GM18526 (cell line): ENCODE data around the gene HAPLN2.

Experiments used
- POLR2A ChIP-seq: IDR thresholded peaks from 3 replicates; pipeline ENCODE4 v1.6.1; 2011; ENCODE audit not compliant: insufficient read length; ENCODE audit errors: extremely low read depth

HAPLN2 gene

DNA sequence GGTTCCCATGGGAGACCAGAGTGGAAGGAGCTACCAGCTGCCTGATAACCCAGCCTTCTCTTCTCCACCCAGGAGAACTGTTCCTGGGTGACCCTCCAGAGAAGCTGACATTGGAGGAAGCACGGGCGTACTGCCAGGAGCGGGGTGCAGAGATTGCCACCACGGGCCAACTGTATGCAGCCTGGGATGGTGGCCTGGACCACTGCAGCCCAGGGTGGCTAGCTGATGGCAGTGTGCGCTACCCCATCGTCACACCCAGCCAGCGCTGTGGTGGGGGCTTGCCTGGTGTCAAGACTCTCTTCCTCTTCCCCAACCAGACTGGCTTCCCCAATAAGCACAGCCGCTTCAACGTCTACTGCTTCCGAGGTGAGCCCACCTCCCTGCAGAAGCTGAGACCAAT, 29.3 kb downstream of the HAPLN2 start:
- TF ChIP-seq POLR2A, result no peak

DNA sequence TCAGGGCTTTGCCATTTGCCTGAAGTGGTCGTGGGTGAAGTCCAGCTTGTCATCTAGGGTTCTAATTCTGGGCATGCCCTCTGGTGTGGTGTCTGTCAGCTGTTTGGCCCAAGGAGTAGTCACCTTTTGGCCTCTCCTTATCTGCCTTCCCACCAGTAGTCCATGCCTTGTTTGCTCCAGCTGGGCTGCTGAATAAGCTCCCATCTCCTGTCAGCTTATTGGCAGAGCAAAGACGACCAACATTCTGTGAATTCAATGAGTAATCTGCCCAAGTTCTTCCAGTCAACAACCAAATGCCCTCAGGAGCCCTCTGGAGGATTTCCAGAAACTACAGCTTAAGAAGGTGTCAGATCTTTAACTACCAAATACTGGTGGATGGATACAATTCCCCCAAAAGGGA, 29.7 kb downstream of the HAPLN2 start:
- TF ChIP-seq POLR2A, result no peak

DNA sequence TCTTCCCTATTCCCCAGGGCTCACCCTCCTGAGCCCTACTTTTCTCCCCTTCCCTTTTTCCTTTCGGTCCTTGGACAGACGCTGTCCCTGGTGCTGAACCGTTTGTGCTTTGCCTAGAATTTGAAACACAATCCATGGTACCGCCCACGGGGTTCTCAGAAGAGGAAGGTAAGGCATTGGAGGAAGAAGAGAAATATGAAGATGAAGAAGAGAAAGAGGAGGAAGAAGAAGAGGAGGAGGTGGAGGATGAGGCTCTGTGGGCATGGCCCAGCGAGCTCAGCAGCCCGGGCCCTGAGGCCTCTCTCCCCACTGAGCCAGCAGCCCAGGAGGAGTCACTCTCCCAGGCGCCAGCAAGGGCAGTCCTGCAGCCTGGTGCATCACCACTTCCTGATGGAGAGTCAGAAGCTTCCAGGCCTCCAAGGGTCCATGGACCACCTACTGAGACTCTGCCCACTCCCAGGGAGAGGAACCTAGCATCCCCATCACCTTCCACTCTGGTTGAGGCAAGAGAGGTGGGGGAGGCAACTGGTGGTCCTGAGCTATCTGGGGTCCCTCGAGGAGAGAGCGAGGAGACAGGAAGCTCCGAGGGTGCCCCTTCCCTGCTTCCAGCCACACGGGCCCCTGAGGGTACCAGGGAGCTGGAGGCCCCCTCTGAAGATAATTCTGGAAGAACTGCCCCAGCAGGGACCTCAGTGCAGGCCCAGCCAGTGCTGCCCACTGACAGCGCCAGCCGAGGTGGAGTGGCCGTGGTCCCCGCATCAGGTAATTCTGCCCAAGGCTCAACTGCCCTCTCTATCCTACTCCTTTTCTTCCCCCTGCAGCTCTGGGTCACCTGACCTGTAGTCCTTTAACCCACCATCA, 33.1 kb downstream of the HAPLN2 start:
- TF ChIP-seq POLR2A, result no peak

DNA sequence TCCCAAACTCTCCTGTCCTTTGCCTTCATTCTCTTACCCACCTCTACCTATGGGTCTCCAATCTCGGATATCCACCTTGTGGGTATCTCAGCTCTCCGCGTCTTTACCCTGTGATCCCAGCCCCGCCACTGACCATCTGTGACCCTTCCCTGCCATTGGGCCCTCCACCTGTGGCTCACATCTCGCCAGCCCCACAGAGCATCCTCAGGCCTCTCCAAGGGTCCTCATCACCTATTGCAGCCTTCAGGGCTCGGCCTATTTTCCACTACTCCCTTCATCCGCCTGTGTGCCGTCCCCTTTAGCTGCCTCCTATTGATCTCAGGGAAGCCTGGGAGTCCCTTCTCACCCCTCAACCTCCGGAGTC, 33.8 kb downstream of the HAPLN2 start:
- TF ChIP-seq POLR2A, result no peak

DNA sequence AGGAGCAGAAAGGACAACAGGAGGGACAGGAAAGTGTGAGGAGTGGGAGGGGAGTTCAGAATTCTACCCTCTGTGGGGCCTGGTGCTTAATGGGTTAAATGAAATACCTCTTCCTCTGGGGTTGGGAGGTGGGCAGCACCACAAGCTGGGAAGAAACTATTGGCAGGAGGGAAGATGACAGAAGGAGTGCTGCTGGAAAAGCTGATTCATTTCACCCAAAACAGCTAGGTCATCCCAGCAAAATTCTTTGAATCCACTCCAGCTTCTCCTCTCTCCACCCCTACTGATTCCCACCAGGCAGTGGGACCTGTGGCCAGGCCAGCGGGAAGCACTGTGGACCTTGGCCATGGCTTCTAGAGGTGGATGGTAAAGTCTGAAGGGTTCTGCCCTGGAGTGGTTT, 35.5 kb downstream of the HAPLN2 start:
- TF ChIP-seq POLR2A, result no peak

DNA sequence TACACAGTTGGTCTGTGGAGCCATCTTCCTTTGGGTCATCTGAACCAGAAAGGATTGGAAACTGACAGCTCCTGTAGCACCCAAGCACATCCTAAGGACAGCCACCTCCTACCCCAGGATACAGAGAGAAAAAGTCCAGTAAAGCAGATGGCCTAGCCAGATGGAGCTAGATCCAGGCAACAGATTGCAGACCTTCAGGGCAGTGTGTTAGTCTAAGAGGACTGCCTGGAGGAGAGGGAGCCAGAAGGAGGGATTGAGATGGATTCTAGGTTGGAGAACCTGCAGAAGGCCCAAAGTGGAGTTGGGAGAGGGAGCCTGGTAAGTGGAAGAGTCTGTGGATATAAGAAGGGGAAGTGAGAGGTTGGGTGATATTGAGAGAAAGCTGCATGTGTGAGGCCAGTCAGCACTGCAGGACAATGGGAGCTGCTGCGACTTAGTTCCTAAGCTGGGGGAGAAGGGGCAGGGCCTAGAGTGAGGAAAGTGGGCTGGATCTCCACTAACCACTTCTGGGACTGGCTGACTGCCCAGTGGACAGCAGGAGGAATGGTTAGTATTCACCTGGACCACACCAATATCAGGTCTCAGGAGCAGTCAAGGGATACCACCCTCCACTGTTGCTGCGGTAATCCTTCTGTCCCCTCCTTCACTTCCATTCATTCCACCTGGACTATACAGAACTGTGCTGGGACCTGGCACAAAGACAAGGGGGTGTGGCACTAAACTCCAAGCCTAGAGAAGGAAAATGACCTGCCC, 36.1 kb downstream of the HAPLN2 start:
- no peak for TF ChIP-seq POLR2A

DNA sequence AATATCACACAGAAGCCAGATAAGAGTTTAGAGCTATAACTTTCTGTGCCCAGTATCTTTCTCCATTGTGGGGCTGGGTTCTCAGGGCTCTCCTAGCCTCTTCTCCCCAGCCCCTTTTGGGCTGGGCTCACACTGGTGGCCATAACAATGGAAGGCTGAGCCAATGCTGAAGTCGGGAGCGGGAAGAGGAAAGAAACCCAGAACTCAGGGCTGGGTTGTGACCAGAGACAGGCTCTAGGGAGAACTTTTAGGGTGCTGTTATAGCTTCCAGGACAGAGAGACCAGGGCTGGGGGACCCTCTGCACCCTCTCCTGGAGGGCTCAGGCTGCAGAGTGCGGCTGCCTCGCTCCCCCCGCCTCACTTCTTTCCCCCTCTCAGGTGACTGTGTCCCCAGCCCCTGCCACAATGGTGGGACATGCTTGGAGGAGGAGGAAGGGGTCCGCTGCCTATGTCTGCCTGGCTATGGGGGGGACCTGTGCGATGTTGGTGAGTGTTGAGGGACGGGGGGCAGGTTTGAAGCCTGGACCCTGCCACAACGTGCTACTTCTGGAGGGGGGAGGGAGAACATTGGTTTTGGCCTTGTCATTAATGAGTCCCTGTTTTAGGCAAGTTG, 36.8 kb downstream of the HAPLN2 start:
- no peak for TF ChIP-seq POLR2A

DNA sequence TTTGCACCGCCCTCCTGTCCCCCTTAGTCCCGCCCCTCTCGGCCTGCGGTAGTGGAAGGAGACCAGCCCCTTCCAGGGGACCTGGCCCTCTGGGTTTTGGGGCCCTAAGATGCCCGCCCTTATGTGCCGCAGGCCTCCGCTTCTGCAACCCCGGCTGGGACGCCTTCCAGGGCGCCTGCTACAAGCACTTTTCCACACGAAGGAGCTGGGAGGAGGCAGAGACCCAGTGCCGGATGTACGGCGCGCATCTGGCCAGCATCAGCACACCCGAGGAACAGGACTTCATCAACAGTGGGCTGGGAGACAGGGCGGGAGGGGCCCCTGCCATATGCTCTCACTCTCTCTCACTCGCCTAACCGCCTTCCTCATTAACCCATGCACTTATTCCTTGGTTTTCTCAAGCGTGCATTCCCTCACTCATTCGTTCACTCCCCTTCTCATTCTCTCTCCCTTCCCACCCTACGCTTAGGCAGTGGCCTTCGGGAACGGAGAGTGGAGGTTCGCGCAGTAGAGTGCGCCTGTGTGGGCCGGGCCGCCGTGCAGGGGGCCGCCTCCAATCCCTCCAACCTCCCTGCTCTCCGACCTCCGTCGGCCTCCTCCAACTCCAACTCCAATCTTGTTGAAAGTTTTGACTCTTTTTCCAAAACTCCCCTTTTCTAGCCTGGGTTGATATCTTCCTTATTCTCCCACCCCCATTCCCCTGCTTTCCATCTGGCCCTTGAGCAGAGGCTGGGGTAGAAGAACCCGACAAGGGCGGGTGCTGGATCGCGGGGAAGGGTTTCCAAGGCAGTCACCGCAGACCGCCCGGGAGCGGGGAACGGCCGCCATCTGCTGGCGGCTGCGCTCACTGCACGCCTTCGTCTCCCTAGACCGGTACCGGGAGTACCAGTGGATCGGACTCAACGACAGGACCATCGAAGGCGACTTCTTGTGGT, 37.9 kb downstream of the HAPLN2 start:
- no peak for TF ChIP-seq POLR2A

DNA sequence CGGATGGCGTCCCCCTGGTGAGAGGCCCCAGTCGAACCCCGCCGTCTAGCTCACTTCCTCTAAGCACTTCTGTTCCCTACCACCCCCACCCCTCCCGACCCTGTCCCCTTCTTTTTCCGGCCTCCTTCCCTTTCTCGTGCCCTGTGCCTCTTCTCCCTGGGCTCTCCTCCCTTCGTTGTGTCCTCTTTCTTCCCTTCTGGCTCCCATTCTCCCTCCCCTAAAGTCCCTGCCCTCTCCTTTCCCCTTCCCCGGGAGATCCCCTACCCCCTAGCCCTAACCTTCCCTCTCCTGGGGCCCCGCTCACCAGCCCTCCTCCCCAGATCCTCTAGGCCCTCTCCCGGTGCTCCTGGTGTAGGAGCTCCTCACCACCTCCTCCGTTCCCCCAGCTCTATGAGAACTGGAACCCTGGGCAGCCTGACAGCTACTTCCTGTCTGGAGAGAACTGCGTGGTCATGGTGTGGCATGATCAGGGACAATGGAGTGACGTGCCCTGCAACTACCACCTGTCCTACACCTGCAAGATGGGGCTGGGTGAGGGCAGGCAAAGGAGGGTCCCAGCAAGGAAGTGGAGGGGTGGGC, 38.6 kb downstream of the HAPLN2 start:
- no peak for TF ChIP-seq POLR2A

DNA sequence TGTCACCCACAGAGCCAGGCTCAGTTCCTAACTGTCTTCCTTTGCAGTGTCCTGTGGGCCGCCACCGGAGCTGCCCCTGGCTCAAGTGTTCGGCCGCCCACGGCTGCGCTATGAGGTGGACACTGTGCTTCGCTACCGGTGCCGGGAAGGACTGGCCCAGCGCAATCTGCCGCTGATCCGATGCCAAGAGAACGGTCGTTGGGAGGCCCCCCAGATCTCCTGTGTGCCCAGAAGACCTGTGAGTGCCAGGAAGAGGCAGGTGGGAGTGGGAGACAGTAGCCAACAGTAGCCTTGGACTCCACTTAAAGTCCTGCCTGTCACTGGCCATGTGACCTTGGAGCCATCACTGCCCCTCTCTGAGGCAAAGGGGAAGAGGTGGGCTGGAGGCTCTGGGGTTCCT, 39.3 kb downstream of the HAPLN2 start:
- no peak for TF ChIP-seq POLR2A

DNA sequence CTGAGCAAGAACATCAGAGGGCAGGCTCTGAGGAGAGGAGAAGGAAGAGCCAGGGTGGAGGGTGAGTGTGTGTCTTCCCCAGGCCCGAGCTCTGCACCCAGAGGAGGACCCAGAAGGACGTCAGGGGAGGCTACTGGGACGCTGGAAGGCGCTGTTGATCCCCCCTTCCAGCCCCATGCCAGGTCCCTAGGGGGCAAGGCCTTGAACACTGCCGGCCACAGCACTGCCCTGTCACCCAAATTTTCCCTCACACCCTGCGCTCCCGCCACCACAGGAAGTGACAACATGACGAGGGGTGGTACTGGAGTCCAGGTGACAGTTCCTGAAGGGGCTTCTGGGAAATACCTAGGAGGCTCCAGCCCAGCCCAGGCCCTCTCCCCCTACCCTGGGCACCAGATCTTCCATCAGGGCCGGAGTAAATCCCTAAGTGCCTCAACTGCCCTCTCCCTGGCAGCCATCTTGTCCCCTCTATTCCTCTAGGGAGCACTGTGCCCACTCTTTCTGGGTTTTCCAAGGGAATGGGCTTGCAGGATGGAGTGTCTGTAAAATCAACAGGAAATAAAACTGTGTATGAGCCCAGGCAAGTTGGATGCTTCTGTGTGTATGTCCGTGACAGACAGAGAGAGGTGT, 39.8 kb downstream of the HAPLN2 start:
- TF ChIP-seq POLR2A, result no peak

DNA sequence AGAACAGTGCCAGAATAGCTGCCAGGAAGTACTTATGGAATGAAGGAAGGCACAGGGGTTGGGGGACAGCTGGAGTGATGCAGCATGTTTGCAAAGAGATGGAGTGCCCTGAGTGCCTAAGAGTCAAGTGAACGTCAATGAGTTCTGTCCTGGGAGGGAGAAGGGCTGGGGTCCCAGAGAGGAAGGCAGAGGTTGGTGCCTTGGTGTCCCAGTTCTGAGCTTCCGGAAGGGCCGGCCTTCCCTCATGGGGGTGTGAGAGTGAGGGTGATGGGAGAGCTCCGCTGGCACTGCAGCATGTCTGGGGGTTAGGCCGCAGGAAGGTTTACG, 40.4 kb downstream of the HAPLN2 start:
- TF ChIP-seq POLR2A, result no peak

DNA sequence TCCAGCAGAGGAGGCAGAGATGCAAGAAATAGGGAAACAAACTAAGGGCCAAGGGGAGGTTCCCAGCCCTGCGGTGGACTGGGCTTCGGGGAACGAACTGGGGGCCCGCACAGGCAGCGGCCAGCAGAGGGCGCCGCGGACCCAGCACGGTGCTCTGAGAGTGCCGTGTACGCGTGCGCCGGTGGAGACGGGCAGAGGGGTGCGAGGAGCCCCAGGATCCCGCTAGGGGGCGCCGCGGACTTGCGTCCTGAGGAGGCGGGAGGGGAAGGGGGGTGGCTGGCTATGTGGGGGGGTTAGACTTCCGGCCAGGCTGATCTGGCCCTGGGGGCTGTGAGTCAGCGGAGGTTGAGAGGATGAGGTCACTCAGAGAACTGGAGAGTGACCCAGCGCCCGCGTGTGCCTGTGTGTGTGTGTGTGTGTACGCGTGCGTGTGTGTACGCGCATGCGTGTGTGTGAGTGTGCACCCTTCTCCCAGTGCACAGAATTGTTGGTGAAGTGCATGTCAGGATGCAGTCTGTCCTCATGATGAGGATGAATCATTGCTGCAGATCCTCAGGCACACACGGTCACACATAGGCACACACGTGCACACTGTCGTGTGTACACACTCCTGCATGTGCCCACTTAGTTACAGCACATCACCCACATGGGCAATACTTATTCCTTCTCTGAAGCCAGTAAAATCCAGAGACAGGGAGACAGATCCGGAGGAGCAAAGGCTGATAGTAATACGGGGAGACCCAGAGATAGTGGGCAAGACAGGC, 41.0 kb downstream of the HAPLN2 start:
- TF ChIP-seq POLR2A, result no peak

DNA sequence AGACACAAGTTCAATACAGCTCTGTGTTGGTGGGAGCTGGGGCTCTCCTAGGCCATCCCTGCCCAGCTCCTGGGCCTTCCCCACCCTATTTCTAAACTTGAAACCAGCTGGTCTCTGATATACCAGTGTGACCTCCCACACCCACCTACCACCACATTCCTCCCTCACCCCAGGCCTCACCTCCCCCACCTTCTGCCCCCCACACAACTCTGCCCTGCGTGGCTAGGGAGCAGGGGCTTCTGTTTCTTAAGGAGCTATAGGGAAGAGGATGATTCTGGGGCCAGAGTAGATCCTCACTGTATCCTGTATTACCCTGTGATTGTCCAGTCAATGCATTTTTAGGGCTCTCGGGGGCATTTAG, 41.5 kb downstream of the HAPLN2 start:
- TF ChIP-seq POLR2A, result no peak
